ENCODE measurements around the gene NLRP7. TPM values are rescaled to one million over a fixed set of nuclear protein-coding genes. Genes with fewer than 3 reads are reported as not detected.
"Not testable (repeated sequence)": the region's sequence is repeated elsewhere in the genome, so short reads cannot be mapped to it uniquely, and the experiment has no call there.

Gene NLRP7
- total RNA-seq, 2 donors from 2014 or later = 7.6 TPM; not detected in 1

GRCh38 chr19:54903303-54903702, 44.0 kb downstream of the NLRP7 start:
- Histone ChIP-seq H3K27me3 (replicated peaks; ENCODE audit: insufficient read depth) (no peaks in the 10 kb centered on the region), H3K4me3 (no peak overlapping the region), H3K36me3 (no peaks in the 10 kb centered on the region), H3K4me1 (replicated peaks) (no peaks in the 10 kb centered on the region), H3K9me3 (no peaks in the 10 kb centered on the region), H3K27ac (no peak overlapping the region)
- TF ChIP-seq POLR2AphosphoS5 (IDR thresholded peaks at IDR 0.05) = no peak
- no peak for TF ChIP-seq CTCF (IDR thresholded peaks at IDR 0.05)
- no peak for TF ChIP-seq POLR2A (IDR thresholded peaks at IDR 0.05)
- DNase-seq (ENCODE audit: low spot score) = no peak
- WGBS = 89% methylated on average over 6 of the region's 6 CpGs
- intact Hi-C loops (cut with DNase I) = no loop called here

- intact Hi-C loops (cut with DNase I) = no loop called here
- Histone ChIP-seq H3K9me3 (no peaks in the 10 kb centered on the region), H3K27me3 (replicated peaks; ENCODE audit: insufficient read depth) (no peaks in the 10 kb centered on the region), H3K4me1 (replicated peaks) (no peaks in the 10 kb centered on the region), H3K36me3 (no peaks in the 10 kb centered on the region), H3K27ac (no peak overlapping the region), H3K4me3 (no peak overlapping the region)
- no peak for DNase-seq (ENCODE audit: low spot score)
- WGBS = 78% methylated on average over 3 of the region's 3 CpGs
- TF ChIP-seq CTCF (IDR thresholded peaks at IDR 0.05) = no peak
- no peak for TF ChIP-seq POLR2AphosphoS5 (IDR thresholded peaks at IDR 0.05)
- TF ChIP-seq POLR2A (IDR thresholded peaks at IDR 0.05) = no peak
Observed at GRCh38 chr19:54902061-54902460, 45.3 kb downstream of the NLRP7 start.

- H3K27ac ChIP-seq; DNase-seq (ENCODE audit: low spot score); H3K9me3 ChIP-seq; H3K4me3 ChIP-seq; intact Hi-C loops (cut with DNase I); H3K27me3 ChIP-seq (replicated peaks; ENCODE audit: insufficient read depth); H3K4me1 ChIP-seq (replicated peaks); H3K36me3 ChIP-seq: not testable (repeated sequence)
- 84% methylated on average over 8 of the region's 8 CpGs for WGBS
Observed at GRCh38 chr19:54901153-54901552, 46.2 kb downstream of the NLRP7 start.

GRCh38 chr19:54899646-54900045, 47.7 kb downstream of the NLRP7 start:
- intact Hi-C loops (cut with DNase I); H3K4me3 ChIP-seq; H3K27me3 ChIP-seq (replicated peaks; ENCODE audit: insufficient read depth); H3K36me3 ChIP-seq; H3K4me1 ChIP-seq (replicated peaks); H3K27ac ChIP-seq; DNase-seq (ENCODE audit: low spot score); H3K9me3 ChIP-seq: not testable (repeated sequence)
- 86% methylated on average over 9 of the region's 9 CpGs for WGBS

- intact Hi-C loops (cut with DNase I); H3K9me3 ChIP-seq; H3K4me1 ChIP-seq (replicated peaks); DNase-seq (ENCODE audit: low spot score); H3K4me3 ChIP-seq; H3K27ac ChIP-seq; H3K27me3 ChIP-seq (replicated peaks; ENCODE audit: insufficient read depth); H3K36me3 ChIP-seq: not testable (repeated sequence)
- 53% methylated on average over 7 of the region's 7 CpGs for WGBS
Observed at GRCh38 chr19:54898685-54899084, 48.6 kb downstream of the NLRP7 start.

- 88% methylated on average over 2 of the region's 2 CpGs for WGBS
- TF ChIP-seq POLR2AphosphoS5 (IDR thresholded peaks at IDR 0.05) = no peak
- no peak for TF ChIP-seq CTCF (IDR thresholded peaks at IDR 0.05)
- TF ChIP-seq POLR2A (IDR thresholded peaks at IDR 0.05) = no peak
- Histone ChIP-seq H3K9me3 (no peaks in the 10 kb centered on the region), H3K27me3 (replicated peaks; ENCODE audit: insufficient read depth) (no peaks in the 10 kb centered on the region), H3K36me3 (no peaks in the 10 kb centered on the region), H3K4me1 (replicated peaks) (no peaks in the 10 kb centered on the region), H3K27ac (no peak overlapping the region), H3K4me3 (no peak overlapping the region)
- DNase-seq (ENCODE audit: low spot score) = no peak
- intact Hi-C loops (cut with DNase I) = no loop called here
Observed at GRCh38 chr19:54896036-54896435, 51.3 kb downstream of the NLRP7 start.

GRCh38 chr19:54894106-54894505, 53.2 kb downstream of the NLRP7 start:
- H3K4me1 ChIP-seq (replicated peaks); H3K27ac ChIP-seq; H3K9me3 ChIP-seq; H3K27me3 ChIP-seq (replicated peaks; ENCODE audit: insufficient read depth); intact Hi-C loops (cut with DNase I); DNase-seq (ENCODE audit: low spot score); H3K36me3 ChIP-seq; H3K4me3 ChIP-seq: not testable (repeated sequence)
- WGBS = 92% methylated on average over 16 of the region's 16 CpGs

All from prostate gland (tissue), 2 donors.